Smooth muscle cell (in vitro differentiated cells): ENCODE data around the gene MLXIPL. TPM values are rescaled to one million over a fixed set of nuclear protein-coding genes. Genes with fewer than 3 reads are reported as not detected.
A peak's percentile ranks its signal among the peaks of the same experiment; 100 is the strongest.

Source experiments
- DNase-seq: peaks from one replicate; lab custom pipeline; 2025; ENCODE audit not compliant: unreplicated experiment; lab: John Stamatoyannopoulos, UW
- H2AFZ ChIP-seq: fragments of 200-600 bp; sonication (generic); 2 replicates; pipeline ENCODE4 v1.6.0; 2016; ENCODE audit warnings: antibody characterized with exemption, low read depth, mild to moderate bottlenecking
- H3F3A ChIP-seq: fragments of 200-600 bp; sonication (generic); 2 replicates; pipeline ENCODE4 v1.6.0; 2017; ENCODE audit warnings: antibody characterized with exemption, low read depth
- H3K27ac ChIP-seq: fragments of 200-600 bp; sonication (generic); 2 replicates; pipeline ENCODE4 v1.5.1; 2016; ENCODE audit warnings: low read depth, mild to moderate bottlenecking
- H3K27me3 ChIP-seq: fragments of 200-600 bp; sonication (generic); 2 replicates; pipeline ENCODE4 v1.6.1; 2016; ENCODE audit warnings: low read depth, mild to moderate bottlenecking
- H3K36me3 ChIP-seq: fragments of 200-600 bp; sonication (generic); 2 replicates; pipeline ENCODE4 v1.5.1; 2016; ENCODE audit warnings: low read depth
- H3K4me1 ChIP-seq: fragments of 200-600 bp; sonication (generic); 2 replicates; pipeline ENCODE4 v1.5.1; 2016; ENCODE audit warnings: low read depth
- H3K4me2 ChIP-seq: fragments of 200-600 bp; sonication (generic); 2 replicates; pipeline ENCODE4 v1.6.0; 2016; ENCODE audit warnings: mild to moderate bottlenecking
- H3K4me3 ChIP-seq: fragments of 200-600 bp; sonication (generic); 2 replicates; pipeline ENCODE4 v1.5.1; 2016; ENCODE audit warnings: mild to moderate bottlenecking
- H3K79me2 ChIP-seq: fragments of 200-600 bp; sonication (generic); 2 replicates; pipeline ENCODE4 v1.6.0; 2016; ENCODE audit warnings: low read depth, mild to moderate bottlenecking
- H3K9ac ChIP-seq: fragments of 200-600 bp; sonication (generic); 2 replicates; pipeline ENCODE4 v1.6.0; 2016; ENCODE audit warnings: low read depth
- H3K9me3 ChIP-seq: fragments of 200-600 bp; sonication (generic); replicated peaks from 2 replicates; pipeline ENCODE4 v1.5.1; 2016; ENCODE audit warnings: low read depth
- H4K20me1 ChIP-seq: fragments of 200-600 bp; sonication (generic); 2 replicates; pipeline ENCODE4 v1.6.0; 2016; ENCODE audit warnings: low read depth
- CTCF ChIP-seq: fragments of 200-600 bp; sonication (generic); IDR thresholded peaks from 2 replicates; pipeline ENCODE4 v1.5.1; 2017; ENCODE audit warnings: borderline replicate concordance, mild to moderate bottlenecking, antibody characterized with exemption; ENCODE audit not compliant: insufficient read depth, poor library complexity, severe bottlenecking
- WGBS: methylation state at CpG from one replicate; pipeline ENCODE4 v1.1.7; 2016; ENCODE audit warnings: low lambda C conversion rate; 5-methylcytosine and 5-hydroxymethylcytosine counted together
- polyA plus RNA-seq: library from polyadenylated mRNA; unstranded; fragments of >200 nt; fragmentation: Nextera tagmentation; extraction: Ambion mirVana; gene quantifications from 2 replicates; pipeline ENCODE4 v1.2.1, GENCODE V29; 2016
- total RNA-seq: library from RNA; depleted of rRNA; stranded (reverse); fragments of >200 nt; gene quantifications from 2 replicates; pipeline ENCODE4 v1.2.3, GENCODE V29; 2014

MLXIPL gene
- total and polyA plus RNA-seq, 2 experiments from 2014 or later, result not detected

- H3K9ac ChIP-seq, result no peak overlapping the region
- 69% methylated on average over 9 of the region's 9 CpGs for WGBS
- H3F3A ChIP-seq, result no peaks in the 10 kb centered on the region
- no peak for DNase-seq
- H3K36me3 ChIP-seq, result no peaks in the 10 kb centered on the region
- H4K20me1 ChIP-seq, result no peaks in the 10 kb centered on the region
- H3K4me2 ChIP-seq, result no peak overlapping the region
- H3K4me1 ChIP-seq, result peaks cover 4% of the 10 kb centered on the region
- TF ChIP-seq CTCF, result no peak
- H3K27ac ChIP-seq, result no peak overlapping the region
- no peak overlapping the region for H3K4me3 ChIP-seq
- H3K27me3 ChIP-seq, result peaks cover 76% of the 10 kb centered on the region
- no peaks in the 10 kb centered on the region for H3K9me3 ChIP-seq
- H3K79me2 ChIP-seq, result no peaks in the 10 kb centered on the region
- H2AFZ ChIP-seq, result no peak overlapping the region
These were observed 25.3 kb upstream of the MLXIPL start for GRCh38 chr7:73649576-73649975.

GRCh38 chr7:73648593-73649332, 24.4 kb upstream of the MLXIPL start:
- Histone ChIP-seq H3K9ac (no peak overlapping the region), H4K20me1 (no peaks in the 10 kb centered on the region), H3K4me3 (no peak overlapping the region), H3F3A (no peaks in the 10 kb centered on the region), H3K79me2 (no peaks in the 10 kb centered on the region), H3K4me2 (no peak overlapping the region), H3K36me3 (no peaks in the 10 kb centered on the region), H3K9me3 (no peaks in the 10 kb centered on the region), H2AFZ (no peak overlapping the region), H3K27me3 (peaks cover 82% of the 10 kb centered on the region), H3K27ac (no peak overlapping the region), H3K4me1 (peaks cover 4% of the 10 kb centered on the region)
- no peak for DNase-seq
- TF ChIP-seq CTCF, result no peak
- WGBS, result 43% methylated on average over 1 of the region's 1 CpG

GRCh38 chr7:73647725-73648592, 23.6 kb upstream of the MLXIPL start:
- TF ChIP-seq CTCF, result no peak
- Histone ChIP-seq H3K9me3 (no peaks in the 10 kb centered on the region), H3K79me2 (no peaks in the 10 kb centered on the region), H4K20me1 (no peaks in the 10 kb centered on the region), H3K4me3 (peak overlapping the region; percentile 44), H2AFZ (peak overlapping the region; percentile 43), H3K36me3 (no peaks in the 10 kb centered on the region), H3K4me1 (peaks cover 4% of the 10 kb centered on the region), H3F3A (no peaks in the 10 kb centered on the region), H3K4me2 (peak overlapping the region; percentile 90), H3K27ac (no peak overlapping the region), H3K27me3 (peaks cover 82% of the 10 kb centered on the region), H3K9ac (no peak overlapping the region)
- no peak for DNase-seq
- 3% methylated on average over 32 of the region's 62 CpGs for WGBS
